Suprapubic skin (tissue), 4 donors: ENCODE results near the gene PIK3CB.

Experiments used
- POLR2A ChIP-seq, 2 donors: fragments of 450-650 bp; IDR thresholded peaks; one replicate each; pipeline ENCODE4 v1.6.1; 2017; ENCODE audit warnings: antibody characterized with exemption in 2 of 2, mild to moderate bottlenecking in 2 of 2, moderate library complexity in 2 of 2
- POLR2AphosphoS5 ChIP-seq, 3 donors: sonication (generic); formaldehyde crosslinking; IDR thresholded peaks; one replicate each; pipeline ENCODE4 v1.6.1; 2017; ENCODE audit warnings: antibody characterized with exemption in 3 of 3
- TF ChIP-seq, protein P1 (sequence below), 2 donors: fragments of 200-600 bp in 1 of 2; fragments of 450-650 bp in 1 of 2; sonication (generic) in 1 of 2; IDR thresholded peaks; one replicate each; pipeline ENCODE4 v1.5.1; 2016 to 2019; ENCODE audit warnings: antibody characterized with exemption in 2 of 2, mild to moderate bottlenecking in 1 of 2, moderate library complexity in 1 of 2

DNA sequence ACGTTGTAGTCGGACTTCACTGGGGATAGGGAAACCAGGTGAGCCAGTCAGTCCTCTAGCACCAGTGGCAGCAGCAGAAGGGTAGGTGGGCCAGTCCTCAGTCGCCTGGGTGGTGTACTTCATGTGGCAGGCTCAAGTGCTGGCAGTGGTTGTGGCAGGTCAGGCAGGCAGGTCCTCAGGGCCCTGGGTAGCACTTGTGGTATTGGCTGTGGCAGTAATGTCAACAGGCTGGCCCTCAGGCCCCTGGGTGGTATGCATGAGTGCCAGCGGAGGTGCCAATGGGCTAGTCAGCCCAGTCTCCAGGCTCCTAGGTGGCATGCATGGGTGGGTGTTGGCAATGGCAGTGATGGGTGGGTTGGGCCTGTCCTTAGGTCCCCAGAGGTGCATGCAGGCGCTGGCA, 185.6 kb downstream of the PIK3CB start:
- TF ChIP-seq, protein P1, sequence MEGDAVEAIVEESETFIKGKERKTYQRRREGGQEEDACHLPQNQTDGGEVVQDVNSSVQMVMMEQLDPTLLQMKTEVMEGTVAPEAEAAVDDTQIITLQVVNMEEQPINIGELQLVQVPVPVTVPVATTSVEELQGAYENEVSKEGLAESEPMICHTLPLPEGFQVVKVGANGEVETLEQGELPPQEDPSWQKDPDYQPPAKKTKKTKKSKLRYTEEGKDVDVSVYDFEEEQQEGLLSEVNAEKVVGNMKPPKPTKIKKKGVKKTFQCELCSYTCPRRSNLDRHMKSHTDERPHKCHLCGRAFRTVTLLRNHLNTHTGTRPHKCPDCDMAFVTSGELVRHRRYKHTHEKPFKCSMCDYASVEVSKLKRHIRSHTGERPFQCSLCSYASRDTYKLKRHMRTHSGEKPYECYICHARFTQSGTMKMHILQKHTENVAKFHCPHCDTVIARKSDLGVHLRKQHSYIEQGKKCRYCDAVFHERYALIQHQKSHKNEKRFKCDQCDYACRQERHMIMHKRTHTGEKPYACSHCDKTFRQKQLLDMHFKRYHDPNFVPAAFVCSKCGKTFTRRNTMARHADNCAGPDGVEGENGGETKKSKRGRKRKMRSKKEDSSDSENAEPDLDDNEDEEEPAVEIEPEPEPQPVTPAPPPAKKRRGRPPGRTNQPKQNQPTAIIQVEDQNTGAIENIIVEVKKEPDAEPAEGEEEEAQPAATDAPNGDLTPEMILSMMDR (IDR thresholded peaks at IDR 0.05): no peak
- no peak for TF ChIP-seq POLR2A (IDR thresholded peaks at IDR 0.05)
- TF ChIP-seq POLR2AphosphoS5 (IDR thresholded peaks at IDR 0.05): no peak
